ENCODE measurements around the gene SNED1. TPM values are rescaled to one million over a fixed set of nuclear protein-coding genes. Genes with fewer than 3 reads are reported as not detected.

SNED1 gene
- total RNA-seq, 2 donors from 2014 or later: 0.66 to 4.5 TPM

DNA sequence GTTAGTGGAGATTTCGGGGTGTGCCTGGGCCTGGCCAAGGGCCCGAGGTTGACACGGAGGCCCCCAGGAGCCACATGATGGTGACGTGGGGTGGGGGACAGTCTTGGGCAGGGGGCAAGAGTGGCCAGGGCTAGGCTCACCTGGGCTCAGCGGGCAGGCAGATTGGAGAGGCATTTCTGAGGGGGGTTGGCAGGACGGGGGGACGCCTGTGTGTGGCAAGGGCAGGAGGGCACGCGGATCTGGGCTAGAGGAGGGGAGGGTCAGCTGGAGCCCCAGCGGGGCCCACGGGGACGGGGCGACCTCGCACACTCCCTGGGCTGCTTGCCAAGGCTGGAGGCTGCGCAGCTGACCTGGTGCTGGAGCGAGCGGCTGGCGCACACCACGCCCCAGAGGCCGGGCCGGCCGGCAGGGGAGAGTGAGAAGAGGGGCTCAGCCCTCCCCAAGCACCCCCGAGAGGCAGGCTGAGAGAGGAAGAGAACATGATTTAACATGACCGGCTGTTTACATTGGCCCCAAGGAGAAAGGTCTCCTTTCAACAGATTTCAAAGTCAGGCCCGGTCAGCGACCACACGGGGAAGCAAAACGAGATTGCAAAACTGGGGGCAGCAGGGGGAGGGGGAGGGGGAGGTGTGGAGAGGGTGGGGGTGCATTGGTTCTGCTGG is 38.0 kb upstream of the SNED1 start:
- Histone ChIP-seq H3K27ac (ENCODE audit: low read depth, low read length) (peak overlapping the region; percentile 70), H3K4me1 (ENCODE audit: control insufficient read depth, insufficient read depth, low read length) (no peaks in the 10 kb centered on the region), H3K9ac (ENCODE audit: extremely low read depth, low read length, poor library complexity, severe bottlenecking) (no peak overlapping the region), H3K36me3 (ENCODE audit: control insufficient read depth, insufficient read depth, low read length) (no peaks in the 10 kb centered on the region), H3K27me3 (ENCODE audit: control insufficient read depth, insufficient read depth, low read length, poor library complexity, severe bottlenecking) (no peaks in the 10 kb centered on the region), H3K9me3 (ENCODE audit: control insufficient read depth, low read length) (no peaks in the 10 kb centered on the region), H3K4me3 (ENCODE audit: low read length) (no peak overlapping the region)
- WGBS, 2 experiments (ENCODE audit: insufficient coverage in 1 of 2, insufficient read length in 1 of 2): 89 to 94% methylated on average over 8 to 28 of the region's 28 CpGs
- Mint-ChIP-seq H3K9me3 (no peaks in the 10 kb centered on the region), H3K27ac (no peak overlapping the region), H3K27me3 (ENCODE audit: insufficient read depth) (no peaks in the 10 kb centered on the region), H3K4me3 (no peak overlapping the region), H3K36me3 (ENCODE audit: low read depth) (no peaks in the 10 kb centered on the region), H3K4me1 (no peaks in the 10 kb centered on the region)
- TF ChIP-seq, protein P1, sequence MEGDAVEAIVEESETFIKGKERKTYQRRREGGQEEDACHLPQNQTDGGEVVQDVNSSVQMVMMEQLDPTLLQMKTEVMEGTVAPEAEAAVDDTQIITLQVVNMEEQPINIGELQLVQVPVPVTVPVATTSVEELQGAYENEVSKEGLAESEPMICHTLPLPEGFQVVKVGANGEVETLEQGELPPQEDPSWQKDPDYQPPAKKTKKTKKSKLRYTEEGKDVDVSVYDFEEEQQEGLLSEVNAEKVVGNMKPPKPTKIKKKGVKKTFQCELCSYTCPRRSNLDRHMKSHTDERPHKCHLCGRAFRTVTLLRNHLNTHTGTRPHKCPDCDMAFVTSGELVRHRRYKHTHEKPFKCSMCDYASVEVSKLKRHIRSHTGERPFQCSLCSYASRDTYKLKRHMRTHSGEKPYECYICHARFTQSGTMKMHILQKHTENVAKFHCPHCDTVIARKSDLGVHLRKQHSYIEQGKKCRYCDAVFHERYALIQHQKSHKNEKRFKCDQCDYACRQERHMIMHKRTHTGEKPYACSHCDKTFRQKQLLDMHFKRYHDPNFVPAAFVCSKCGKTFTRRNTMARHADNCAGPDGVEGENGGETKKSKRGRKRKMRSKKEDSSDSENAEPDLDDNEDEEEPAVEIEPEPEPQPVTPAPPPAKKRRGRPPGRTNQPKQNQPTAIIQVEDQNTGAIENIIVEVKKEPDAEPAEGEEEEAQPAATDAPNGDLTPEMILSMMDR (conservative IDR thresholded peaks at IDR 0.05): no peak
- peak; percentile 41 for DNase-seq

- Histone ChIP-seq H3K27ac (ENCODE audit: low read depth, low read length) (peak overlapping the region; percentile 70), H3K4me1 (ENCODE audit: control insufficient read depth, insufficient read depth, low read length) (no peaks in the 10 kb centered on the region), H3K4me3 (ENCODE audit: low read length) (no peak overlapping the region), H3K9ac (ENCODE audit: extremely low read depth, low read length, poor library complexity, severe bottlenecking) (no peak overlapping the region), H3K36me3 (ENCODE audit: control insufficient read depth, insufficient read depth, low read length) (no peaks in the 10 kb centered on the region), H3K27me3 (ENCODE audit: control insufficient read depth, insufficient read depth, low read length, poor library complexity, severe bottlenecking) (no peaks in the 10 kb centered on the region), H3K9me3 (ENCODE audit: control insufficient read depth, low read length) (no peaks in the 10 kb centered on the region)
- Mint-ChIP-seq H3K36me3 (ENCODE audit: low read depth) (no peaks in the 10 kb centered on the region), H3K9me3 (no peaks in the 10 kb centered on the region), H3K27me3 (ENCODE audit: insufficient read depth) (no peaks in the 10 kb centered on the region), H3K4me3 (no peak overlapping the region), H3K27ac (no peak overlapping the region), H3K4me1 (no peaks in the 10 kb centered on the region)
- TF ChIP-seq, protein P1 (conservative IDR thresholded peaks at IDR 0.05): no peak
- 93 to 96% methylated on average over 22 to 27 of the region's 27 CpGs for WGBS, 2 experiments (ENCODE audit: insufficient coverage in 1 of 2, insufficient read length in 1 of 2)
- DNase-seq: peak; percentile 28
Measured at GRCh38 chr2:240960971-240961876, 37.2 kb upstream of the SNED1 start.

DNA sequence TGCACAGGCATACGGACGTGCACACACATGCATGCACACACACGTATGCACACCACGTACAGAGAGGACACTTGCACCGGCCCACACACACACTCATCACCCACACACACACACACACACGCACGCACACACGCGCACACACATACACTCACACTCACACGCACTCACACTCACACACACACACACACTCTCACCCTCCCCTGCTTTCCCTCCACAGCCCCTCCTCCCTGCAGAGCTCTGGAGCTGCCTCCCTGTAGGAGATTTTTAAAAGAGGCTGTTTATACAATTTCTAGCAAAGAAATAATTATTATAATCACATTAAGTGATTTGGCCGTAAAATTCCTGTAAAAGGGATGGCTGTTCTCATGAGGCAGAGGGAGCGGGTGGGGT is 36.5 kb upstream of the SNED1 start:
- H3K27ac Mint-ChIP-seq: no peak overlapping the region
- peak; percentile 20 for DNase-seq
- no peaks in the 10 kb centered on the region for H3K9me3 Mint-ChIP-seq
- H3K4me3 ChIP-seq (ENCODE audit: low read length): no peak overlapping the region
- H3K27me3 Mint-ChIP-seq (ENCODE audit: insufficient read depth): no peaks in the 10 kb centered on the region
- H3K9ac ChIP-seq (ENCODE audit: extremely low read depth, low read length, poor library complexity, severe bottlenecking): no peak overlapping the region
- TF ChIP-seq, protein P1 (conservative IDR thresholded peaks at IDR 0.05): no peak
- no peak overlapping the region for H3K4me3 Mint-ChIP-seq
- H3K4me1 Mint-ChIP-seq: no peaks in the 10 kb centered on the region
- H3K9me3 ChIP-seq (ENCODE audit: control insufficient read depth, low read length): no peaks in the 10 kb centered on the region
- H3K36me3 Mint-ChIP-seq (ENCODE audit: low read depth): no peaks in the 10 kb centered on the region
- H3K27ac ChIP-seq (ENCODE audit: low read depth, low read length): peak overlapping the region; percentile 83
- WGBS, 2 experiments (ENCODE audit: insufficient coverage in 1 of 2, insufficient read length in 1 of 2): 88 to 100% methylated on average over 1 to 12 of the region's 12 CpGs
- no peaks in the 10 kb centered on the region for H3K36me3 ChIP-seq (ENCODE audit: control insufficient read depth, insufficient read depth, low read length)
- H3K27me3 ChIP-seq (ENCODE audit: control insufficient read depth, insufficient read depth, low read length, poor library complexity, severe bottlenecking): no peaks in the 10 kb centered on the region
- no peaks in the 10 kb centered on the region for H3K4me1 ChIP-seq (ENCODE audit: control insufficient read depth, insufficient read depth, low read length)
